Endothelial cell (in vitro differentiated cells): ENCODE results near the gene MRPL53. TPM values are rescaled to one million over a fixed set of nuclear protein-coding genes. Genes with fewer than 3 reads are reported as not detected.
A peak's percentile ranks its signal among the peaks of the same experiment; 100 is the strongest.

Experiments used
- DNase-seq: peaks from one replicate; pipeline ENCODE4 v3.0.0; 2021; ENCODE audit warnings: low spot score
- H3K27ac Mint-ChIP-seq: one replicate; pipeline ENCODE4 v1.8.0; 2021; ENCODE audit warnings: mixed read lengths, inconsistent platforms; ENCODE audit not compliant: unreplicated experiment
- H3K27me3 Mint-ChIP-seq: one replicate; pipeline ENCODE4 v1.8.0; 2021; ENCODE audit warnings: mild to moderate bottlenecking, moderate library complexity, mixed read lengths, inconsistent platforms; ENCODE audit not compliant: unreplicated experiment
- H3K36me3 Mint-ChIP-seq: one replicate; pipeline ENCODE4 v1.8.0; 2021; ENCODE audit warnings: mild to moderate bottlenecking, low read depth, mixed read lengths, inconsistent platforms; ENCODE audit not compliant: unreplicated experiment
- H3K4me1 Mint-ChIP-seq: one replicate; pipeline ENCODE4 v1.8.0; 2021; ENCODE audit warnings: mild to moderate bottlenecking, mixed read lengths, inconsistent platforms; ENCODE audit not compliant: unreplicated experiment
- H3K4me3 Mint-ChIP-seq: one replicate; pipeline ENCODE4 v1.8.0; 2021; ENCODE audit warnings: mild to moderate bottlenecking, mixed read lengths, inconsistent platforms; ENCODE audit not compliant: unreplicated experiment
- H3K9me3 Mint-ChIP-seq: one replicate; pipeline ENCODE4 v1.8.0; 2021; ENCODE audit warnings: mixed read lengths, inconsistent platforms; ENCODE audit not compliant: unreplicated experiment
- CTCF ChIP-seq: fragments of 200-600 bp; sonication (generic); IDR thresholded peaks from one replicate; pipeline ENCODE4 v1.5.0; 2021; ENCODE audit warnings: antibody characterized with exemption; ENCODE audit not compliant: unreplicated experiment
- total RNA-seq: library from RNA; stranded (reverse); fragmentation: NEBNext Ultra II Directional; extraction: Animal tissue kit (Norgen Biotek cat#: 25700); gene quantifications from one replicate; pipeline ENCODE4 v1.2.1, GENCODE V29; 2021; ENCODE audit not compliant: unreplicated experiment

The MRPL53 gene
- total RNA-seq, 1 donor from 2014 or later, result 59.0 TPM

GRCh38 chr2:74458938-74459363, 13.5 kb downstream of the MRPL53 start:
- H3K4me3 Mint-ChIP-seq, result peak overlapping the region; percentile 98
- H3K36me3 Mint-ChIP-seq, result peaks cover 14% of the 10 kb centered on the region
- H3K27me3 Mint-ChIP-seq, result peaks cover 17% of the 10 kb centered on the region
- no peak for TF ChIP-seq CTCF
- peak overlapping the region; percentile 89 for H3K27ac Mint-ChIP-seq
- H3K9me3 Mint-ChIP-seq, result no peaks in the 10 kb centered on the region
- H3K4me1 Mint-ChIP-seq, result peaks cover 38% of the 10 kb centered on the region
- DNase-seq, result no peak

GRCh38 chr2:74458132-74458937, 14.1 kb downstream of the MRPL53 start, which contains the start of gene WBP1:
Gene WBP1 (plus strand): TSS chr2:74458438. CDS start chr2:74458603, 165 bp downstream.
- peaks cover 15% of the 10 kb centered on the region for H3K27me3 Mint-ChIP-seq
- no peak for TF ChIP-seq CTCF
- H3K36me3 Mint-ChIP-seq, result peaks cover 14% of the 10 kb centered on the region
- H3K4me1 Mint-ChIP-seq, result peaks cover 37% of the 10 kb centered on the region
- peak within 1 kb of the TSS; percentile 98 for H3K4me3 Mint-ChIP-seq
- H3K27ac Mint-ChIP-seq, result peak within 1 kb of the TSS; percentile 89
- no peaks in the 10 kb centered on the region for H3K9me3 Mint-ChIP-seq
- peak; percentile 97 for DNase-seq

GRCh38 chr2:74457549-74458131, 14.8 kb downstream of the MRPL53 start:
- H3K9me3 Mint-ChIP-seq, result no peaks in the 10 kb centered on the region
- TF ChIP-seq CTCF, result no peak
- H3K27ac Mint-ChIP-seq, result peak overlapping the region; percentile 89
- peaks cover 38% of the 10 kb centered on the region for H3K4me1 Mint-ChIP-seq
- H3K36me3 Mint-ChIP-seq, result peaks cover 7% of the 10 kb centered on the region
- H3K4me3 Mint-ChIP-seq, result peak overlapping the region; percentile 98
- peak; percentile 57 for DNase-seq
- peaks cover 9% of the 10 kb centered on the region for H3K27me3 Mint-ChIP-seq

- Mint-ChIP-seq H3K27ac (no peak overlapping the region), H3K27me3 (peaks cover 9% of the 10 kb centered on the region), H3K36me3 (peaks cover 5% of the 10 kb centered on the region), H3K4me1 (peaks cover 42% of the 10 kb centered on the region), H3K9me3 (no peaks in the 10 kb centered on the region), H3K4me3 (peak overlapping the region; percentile 75)
- no peak for DNase-seq
- no peak for TF ChIP-seq CTCF
Observed at GRCh38 chr2:74457129-74457548, 15.3 kb downstream of the MRPL53 start.
